A549 (cell line): ENCODE data around the gene SLFN5. TPM values are rescaled to one million over a fixed set of nuclear protein-coding genes. Genes with fewer than 3 reads are reported as not detected.

Experiments used
- ATAC-seq, 2 experiments: fragments of 200-7000 bp in 1 of 2; fragments of >200 bp in 1 of 2; cut with Nextera tagmentation in 1 of 2; cut with Tn5 transposase in 1 of 2; 3 replicates each; pipeline versions ENCODE4 v1.8.0 to v1.9.1; 2018 to 2020; ENCODE audit warnings: mild to moderate bottlenecking in 1 of 2, moderate library complexity in 1 of 2
- CTCF ChIA-PET: fragments of 300-600 bp; sonication (Branson Sonifier 250); formaldehyde crosslinking; extraction: SDS; loops from one replicate; lab custom pipeline; 2021; ENCODE audit warnings: antibody characterized with exemption, inconsistent platforms; lab: Yijun Ruan, JAX
- POLR2A ChIA-PET: fragments of 350-600 bp; formaldehyde crosslinking; extraction: SDS; loops from one replicate; lab custom pipeline; 2021; ENCODE audit warnings: antibody characterized with exemption, inconsistent platforms; lab: Yijun Ruan, JAX
- DNase-seq, 2 experiments: peaks; one replicate each; pipeline versions ENCODE4 v3.0.0 to v3.0.0-alpha.2; 2011 to 2016; ENCODE audit warnings: low read depth in 1 of 2, low spot score in 1 of 2
- FAIRE-seq: peaks from 2 replicates; lab custom pipeline; 2011; peaks lifted over from hg19 to GRCh38; lab: Jason Lieb, UNC
- H3K27ac ChIP-seq, 2 experiments: fragments of >200 bp; sonication (Bioruptor Twin); formaldehyde crosslinking; 3 replicates each; pipeline ENCODE4 v1.5.1; 2016 to 2017
- H3K4me1 ChIP-seq: fragments of >200 bp; sonication (Bioruptor Twin); formaldehyde crosslinking; 3 replicates; pipeline ENCODE4 v1.6.1; 2016
- H3K4me2 ChIP-seq: fragments of >200 bp; sonication (Bioruptor Twin); formaldehyde crosslinking; 3 replicates; pipeline ENCODE4 v1.6.1; 2016
- H3K4me3 ChIP-seq: fragments of >200 bp; sonication (Bioruptor Twin); formaldehyde crosslinking; 3 replicates; pipeline ENCODE4 v1.5.1; 2016
- H3K9me3 ChIP-seq: fragments of >200 bp; sonication (Bioruptor Twin); formaldehyde crosslinking; 3 replicates; pipeline ENCODE4 v1.6.1; 2016
- BHLHE40 ChIP-seq: IDR thresholded peaks from 2 replicates; pipeline ENCODE4 v1.6.1; 2012; ENCODE audit warnings: low read depth, low read length, inconsistent platforms
- CHD2 ChIP-seq: fragments of 150-350 bp; IDR thresholded peaks from 2 replicates; pipeline ENCODE4 v1.6.1; 2014; ENCODE audit warnings: low read length; ENCODE audit not compliant: partially characterized antibody
- CHD4 ChIP-seq: fragments of 200-600 bp; sonication (generic); IDR thresholded peaks from 2 replicates; pipeline ENCODE4 v1.6.1; 2016; ENCODE audit warnings: antibody characterized with exemption, mild to moderate bottlenecking, borderline replicate concordance
- EHMT2 ChIP-seq: fragments of 200-600 bp; sonication (generic); IDR thresholded peaks from 2 replicates; pipeline ENCODE4 v1.6.1; 2016; ENCODE audit warnings: antibody characterized with exemption, low read depth, mild to moderate bottlenecking, moderate library complexity
- FOXS1 ChIP-seq: fragments of 250-450 bp; sonication (Bioruptor Pico); IDR thresholded peaks from 2 replicates; pipeline ENCODE4 v1.5.0; 2020; ENCODE audit warnings: mild to moderate bottlenecking, moderate library complexity
- HOXA7 ChIP-seq: fragments of 250-450 bp; sonication (Bioruptor Pico); IDR thresholded peaks from 2 replicates; pipeline ENCODE4 v1.5.0; 2020; ENCODE audit warnings: mild to moderate bottlenecking, moderate library complexity
- HOXB13 ChIP-seq: fragments of 250-450 bp; sonication (Bioruptor Pico); IDR thresholded peaks from 2 replicates; pipeline ENCODE4 v1.5.0; 2020; ENCODE audit warnings: low read depth, mild to moderate bottlenecking, moderate library complexity
- HOXB5 ChIP-seq: fragments of 250-450 bp; sonication (Bioruptor Pico); IDR thresholded peaks from 2 replicates; pipeline ENCODE4 v1.5.0; 2020; ENCODE audit warnings: mild to moderate bottlenecking, moderate library complexity
- JUN ChIP-seq, 2 experiments: fragments of >200 bp; sonication (Bioruptor Twin); formaldehyde crosslinking; IDR thresholded peaks; 2 replicates in 1 of 2; 3 replicates in 1 of 2; pipeline ENCODE4 v1.6.1; 2016 to 2017
- MYC ChIP-seq: IDR thresholded peaks from 2 replicates; pipeline ENCODE4 v1.6.1; 2012; ENCODE audit warnings: mild to moderate bottlenecking, inconsistent platforms, low read length, improper control_type of control experiment, borderline replicate concordance
- NPAS2 ChIP-seq: fragments of 250-450 bp; sonication (Bioruptor Pico); IDR thresholded peaks from 2 replicates; pipeline ENCODE4 v1.8.0; 2022; ENCODE audit warnings: mild to moderate bottlenecking, moderate library complexity, borderline replicate concordance
- NR3C1 ChIP-seq: fragments of >200 bp; sonication (Bioruptor Twin); formaldehyde crosslinking; IDR thresholded peaks from 3 replicates; pipeline ENCODE4 v1.6.1; 2017
- RAD21 ChIP-seq, 2 experiments: fragments of >200 bp in 1 of 2; sonication (Bioruptor Twin) in 1 of 2; formaldehyde crosslinking in 1 of 2; IDR thresholded peaks in 1 of 2; conservative IDR thresholded peaks in 1 of 2; 2 replicates in 1 of 2; 3 replicates in 1 of 2; pipeline ENCODE4 v1.6.1; 2012 to 2018; ENCODE audit warnings: inconsistent platforms in 1 of 2
- RFX5 ChIP-seq: fragments of 450-650 bp; IDR thresholded peaks from 2 replicates; pipeline ENCODE4 v1.7.1; 2014; ENCODE audit warnings: antibody characterized with exemption, mild to moderate bottlenecking, moderate library complexity
- SREBF2 ChIP-seq: fragments of 450-650 bp; IDR thresholded peaks from 2 replicates; pipeline ENCODE4 v1.6.1; 2014; ENCODE audit warnings: mild to moderate bottlenecking, moderate library complexity
- ZSCAN20 ChIP-seq: fragments of 250-450 bp; sonication (Bioruptor Pico); IDR thresholded peaks from 2 replicates; pipeline ENCODE4 v1.8.0; 2022; ENCODE audit warnings: mild to moderate bottlenecking, moderate library complexity
- WGBS: methylation state at CpG from one replicate; pipeline ENCODE4 v1.1.6; 2017; ENCODE audit errors: missing lambda C conversion rate; 5-methylcytosine and 5-hydroxymethylcytosine counted together
- polyA plus RNA-seq, 4 experiments: library from polyadenylated mRNA; depleted of rRNA in 3 of 4; stranded (reverse); fragments of >200 nt; fragmentation: RNase III in 1 of 4; extraction: RNeasy Plus Mini Kit Qiagen cat#74134 plus additional on column Dnase treatment in 1 of 4; gene quantifications; 2 replicates in 3 of 4; 3 replicates in 1 of 4; pipeline ENCODE4 v1.2.3, GENCODE V29; 2011 to 2017
- TF ChIP-seq, protein P1 (sequence below): fragments of >200 bp; sonication (Bioruptor Twin); formaldehyde crosslinking; IDR thresholded peaks from 3 replicates; pipeline ENCODE4 v1.6.1; 2016
- TF ChIP-seq, protein P2 (sequence below): fragments of >200 bp; sonication (Bioruptor Twin); formaldehyde crosslinking; IDR thresholded peaks from 2 replicates; pipeline ENCODE4 v1.6.1; 2016
- TF ChIP-seq, protein P3 (sequence below): IDR thresholded peaks from 2 replicates; pipeline ENCODE4 v1.6.1; 2012

The SLFN5 gene
- polyA plus RNA-seq, 2 of the 4 experiments (the other 2 are of a cell fraction) = 1.9 to 33.1 TPM

GRCh38 chr17:35286120-35286781 lies 43.4 kb downstream of the SLFN5 start:
- ChIA-PET CTCF (interaction anchor here (0.6 to 1.7 kb wide), 6 partner anchors 12 to 247 kb away, joined by 3 to 8 read pairs (median 3); no protein-coding TSS in a partner anchor), POLR2A (interaction anchor here (0.7 kb wide), 1 partner anchor 111 kb away, joined by 3 read pairs; no protein-coding TSS in a partner anchor)
- H3K4me1 ChIP-seq = no peaks in the 10 kb centered on the region
- H3K4me3 ChIP-seq = no peak overlapping the region
- H3K9me3 ChIP-seq = peaks cover 12% of the 10 kb centered on the region; the same call in 2 of the 3 replicates
- FAIRE-seq (no peak), DNase-seq (no peak), ATAC-seq (no peak)
- TF ChIP-seq HOXB13 (no peak), HOXA7 (no peak), ZSCAN20 (CRISPR knock-in tag) (no peak), JUN (IDR thresholded peaks at IDR 0.05) (no peak), SREBF2 (no peak), NPAS2 (CRISPR knock-in tag) (no peak), BHLHE40 (no peak), CHD2 (no peak)
- TF ChIP-seq, protein P1, sequence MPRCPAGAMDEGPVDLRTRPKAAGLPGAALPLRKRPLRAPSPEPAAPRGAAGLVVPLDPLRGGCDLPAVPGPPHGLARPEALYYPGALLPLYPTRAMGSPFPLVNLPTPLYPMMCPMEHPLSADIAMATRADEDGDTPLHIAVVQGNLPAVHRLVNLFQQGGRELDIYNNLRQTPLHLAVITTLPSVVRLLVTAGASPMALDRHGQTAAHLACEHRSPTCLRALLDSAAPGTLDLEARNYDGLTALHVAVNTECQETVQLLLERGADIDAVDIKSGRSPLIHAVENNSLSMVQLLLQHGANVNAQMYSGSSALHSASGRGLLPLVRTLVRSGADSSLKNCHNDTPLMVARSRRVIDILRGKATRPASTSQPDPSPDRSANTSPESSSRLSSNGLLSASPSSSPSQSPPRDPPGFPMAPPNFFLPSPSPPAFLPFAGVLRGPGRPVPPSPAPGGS = no peak
- TF ChIP-seq, protein P2, sequence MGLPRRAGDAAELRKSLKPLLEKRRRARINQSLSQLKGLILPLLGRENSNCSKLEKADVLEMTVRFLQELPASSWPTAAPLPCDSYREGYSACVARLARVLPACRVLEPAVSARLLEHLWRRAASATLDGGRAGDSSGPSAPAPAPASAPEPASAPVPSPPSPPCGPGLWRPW = no peak
- TF ChIP-seq, all 56 proteins: peak for 0
- WGBS = 39% methylated on average over 2 of the region's 2 CpGs
- no peak overlapping the region for H3K27ac ChIP-seq
- H3K4me2 ChIP-seq = no peak overlapping the region

DNA sequence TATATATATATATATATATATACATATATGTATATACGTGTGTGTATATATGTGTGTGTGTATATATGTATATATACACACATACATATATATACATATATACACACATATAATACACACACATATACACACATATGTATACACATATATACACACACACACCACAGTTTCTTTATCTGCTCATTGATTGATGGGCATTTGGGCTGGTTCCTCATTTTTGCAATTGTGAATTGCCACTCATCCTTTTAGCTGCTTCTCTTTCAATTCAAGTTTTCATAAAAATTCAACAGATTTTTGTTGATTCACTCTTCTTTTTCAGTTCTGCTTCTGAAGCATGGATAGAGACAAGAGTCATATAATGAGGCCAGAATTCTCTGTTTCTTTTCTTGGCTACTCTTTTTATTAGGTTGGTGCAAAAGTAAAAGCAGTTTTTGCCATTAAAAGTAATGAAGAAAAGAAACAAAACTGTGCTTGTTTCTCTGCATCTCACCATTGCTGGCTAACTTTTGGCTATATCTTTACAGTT lies 44.5 kb downstream of the SLFN5 start:
- WGBS = 52% methylated on average over 1 of the region's 1 CpG
- no peaks in the 10 kb centered on the region for H3K4me1 ChIP-seq
- H3K4me2 ChIP-seq = no peak overlapping the region
- FAIRE-seq = no peak
- no peak for DNase-seq
- CTCF ChIA-PET = interaction anchor here (0.9 to 1.2 kb wide), 2 partner anchors 13 to 15 kb away, joined by 3 read pairs; no protein-coding TSS in a partner anchor
- H3K4me3 ChIP-seq = no peak overlapping the region
- H3K9me3 ChIP-seq = peaks cover 12% of the 10 kb centered on the region; the same call in 2 of the 3 replicates
- POLR2A ChIA-PET = no interaction called here
- ATAC-seq = no peak
- no peak for TF ChIP-seq EHMT2
- TF ChIP-seq FOXS1 (CRISPR knock-in tag) = no peak
- TF ChIP-seq NR3C1 = no peak
- no peak for TF ChIP-seq RFX5
- TF ChIP-seq, protein P3, sequence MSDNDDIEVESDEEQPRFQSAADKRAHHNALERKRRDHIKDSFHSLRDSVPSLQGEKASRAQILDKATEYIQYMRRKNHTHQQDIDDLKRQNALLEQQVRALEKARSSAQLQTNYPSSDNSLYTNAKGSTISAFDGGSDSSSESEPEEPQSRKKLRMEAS = no peak
- no peak for TF ChIP-seq HOXB5 (CRISPR knock-in tag)
- TF ChIP-seq RAD21 (conservative IDR thresholded peaks at IDR 0.05 in 1 of 2, IDR thresholded peaks at IDR 0.05 in 1 of 2) = no peak
- no peak for TF ChIP-seq MYC
- no peak overlapping the region for H3K27ac ChIP-seq

DNA sequence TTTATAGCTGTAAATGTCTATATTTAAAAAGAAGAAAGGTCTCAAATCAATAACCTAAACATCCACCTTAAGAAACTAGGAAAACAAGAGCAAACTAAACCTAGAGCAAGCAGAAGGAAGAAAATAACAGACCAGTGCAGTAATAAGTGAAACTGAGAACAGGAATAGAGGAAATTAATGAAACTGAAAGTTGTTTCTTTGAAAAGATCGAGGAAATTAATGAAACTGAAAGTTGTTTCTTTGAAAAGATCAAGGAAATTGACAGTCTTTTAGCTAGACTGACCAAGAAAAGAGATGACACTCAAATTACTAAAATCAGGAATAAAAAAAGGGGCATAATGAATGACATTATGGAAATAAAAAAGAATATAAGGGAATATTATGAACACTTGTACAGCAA lies 46.4 kb downstream of the SLFN5 start:
- no peak overlapping the region for H3K4me2 ChIP-seq
- FAIRE-seq = no peak
- TF ChIP-seq HOXA7 = no peak
- TF ChIP-seq, protein P2 = no peak
- TF ChIP-seq CHD4 = no peak
- CTCF ChIA-PET = no interaction called here
- H3K4me1 ChIP-seq = no peaks in the 10 kb centered on the region
- 4% methylated on average over 1 of the region's 1 CpG for WGBS
- POLR2A ChIA-PET = no interaction called here
- no peak for DNase-seq
- H3K9me3 ChIP-seq = peaks cover 12% of the 10 kb centered on the region; the same call in 2 of the 3 replicates
- H3K27ac ChIP-seq = no peak overlapping the region
- ATAC-seq = no peak
- H3K4me3 ChIP-seq = no peak overlapping the region
